ENCODE results near the gene KIF18A.

The KIF18A gene

GRCh38 chr11:28086569-28086968 lies 21.4 kb downstream of the KIF18A start:
- no peak for TF ChIP-seq CTCF (IDR thresholded peaks at IDR 0.05; ENCODE audit: low read length)
- TF ChIP-seq EZH2phosphoT487 (IDR thresholded peaks at IDR 0.05; ENCODE audit: low read length): no peak
- TF ChIP-seq EZH2 (optimal IDR thresholded peaks at IDR 0.05; ENCODE audit: low read depth, low read length): no peak
- Histone ChIP-seq H3F3A (ENCODE audit: insufficient read depth, low read length) (peaks cover 14% of the 10 kb centered on the region), H3K27me3 (replicated peaks; ENCODE audit: insufficient read depth, low read length) (no peaks in the 10 kb centered on the region), H4K20me1 (ENCODE audit: insufficient read depth, low read length) (no peaks in the 10 kb centered on the region), H3K9ac (ENCODE audit: low read length) (no peak overlapping the region), H3K4me2 (ENCODE audit: low read depth, low read length) (no peak overlapping the region), H3K9me3 (replicated peaks; ENCODE audit: insufficient read depth, low read length) (no peaks in the 10 kb centered on the region), H3K4me1 (ENCODE audit: low read length) (peaks cover 14% of the 10 kb centered on the region), H3K9me2 (replicated peaks; ENCODE audit: insufficient read depth, low read length) (no peaks in the 10 kb centered on the region), H2AFZ (ENCODE audit: low read length) (no peak overlapping the region), H3K79me2 (ENCODE audit: low read length) (no peaks in the 10 kb centered on the region), H3K4me3 (ENCODE audit: low read length) (no peak overlapping the region), H3K36me3 (replicated peaks; ENCODE audit: insufficient read depth, low read length) (no peaks in the 10 kb centered on the region; the same call in 1 of the 2 replicates), H3K27ac (ENCODE audit: low read length) (no peak overlapping the region)
- DNase-seq: no peak

- no peaks in the 10 kb centered on the region; the same call in 1 of the 2 replicates for H3K36me3 ChIP-seq (replicated peaks; ENCODE audit: insufficient read depth, low read length)
- DNase-seq: no peak
- 0 out of 2 replicates have a peak overlapping the region, but pooled peaks have one; percentile 9 for H3K4me2 ChIP-seq (ENCODE audit: low read depth, low read length)
- peaks cover 30% of the 10 kb centered on the region for H3K4me1 ChIP-seq (ENCODE audit: low read length)
- no peak overlapping the region for H3K4me3 ChIP-seq (ENCODE audit: low read length)
- H3K27me3 ChIP-seq (replicated peaks; ENCODE audit: insufficient read depth, low read length): no peaks in the 10 kb centered on the region
- TF ChIP-seq CTCF (IDR thresholded peaks at IDR 0.05; ENCODE audit: low read length) (no peak), EZH2phosphoT487 (IDR thresholded peaks at IDR 0.05; ENCODE audit: low read length) (no peak), EZH2 (optimal IDR thresholded peaks at IDR 0.05; ENCODE audit: low read depth, low read length) (no peak)
- H3F3A ChIP-seq (ENCODE audit: insufficient read depth, low read length): peaks cover 32% of the 10 kb centered on the region
- H4K20me1 ChIP-seq (ENCODE audit: insufficient read depth, low read length): no peaks in the 10 kb centered on the region
- no peak overlapping the region for H3K9ac ChIP-seq (ENCODE audit: low read length)
- H3K9me3 ChIP-seq (replicated peaks; ENCODE audit: insufficient read depth, low read length): no peaks in the 10 kb centered on the region
- no peak overlapping the region for H3K27ac ChIP-seq (ENCODE audit: low read length)
- H3K9me2 ChIP-seq (replicated peaks; ENCODE audit: insufficient read depth, low read length): no peaks in the 10 kb centered on the region
- no peak overlapping the region for H2AFZ ChIP-seq (ENCODE audit: low read length)
- no peaks in the 10 kb centered on the region for H3K79me2 ChIP-seq (ENCODE audit: low read length)
Measured at GRCh38 chr11:28083118-28083517, 24.8 kb downstream of the KIF18A start.

GRCh38 chr11:28077521-28077920 lies 30.4 kb downstream of the KIF18A start:
- H4K20me1 ChIP-seq (ENCODE audit: insufficient read depth, low read length): no peaks in the 10 kb centered on the region
- H3K36me3 ChIP-seq (replicated peaks; ENCODE audit: insufficient read depth, low read length): peaks cover 5% of the 10 kb centered on the region; the same call in 1 of the 2 replicates
- H3K4me2 ChIP-seq (ENCODE audit: low read depth, low read length): no peak overlapping the region
- H3K27ac ChIP-seq (ENCODE audit: low read length): no peak overlapping the region
- no peaks in the 10 kb centered on the region for H3K9me2 ChIP-seq (replicated peaks; ENCODE audit: insufficient read depth, low read length)
- DNase-seq: no peak
- no peaks in the 10 kb centered on the region for H3K79me2 ChIP-seq (ENCODE audit: low read length)
- no peaks in the 10 kb centered on the region for H3K27me3 ChIP-seq (replicated peaks; ENCODE audit: insufficient read depth, low read length)
- peaks cover 25% of the 10 kb centered on the region for H3K4me1 ChIP-seq (ENCODE audit: low read length)
- H2AFZ ChIP-seq (ENCODE audit: low read length): no peak overlapping the region
- no peak for TF ChIP-seq EZH2 (optimal IDR thresholded peaks at IDR 0.05; ENCODE audit: low read depth, low read length)
- no peak for TF ChIP-seq CTCF (IDR thresholded peaks at IDR 0.05; ENCODE audit: low read length)
- no peak for TF ChIP-seq EZH2phosphoT487 (IDR thresholded peaks at IDR 0.05; ENCODE audit: low read length)
- no peaks in the 10 kb centered on the region for H3K9me3 ChIP-seq (replicated peaks; ENCODE audit: insufficient read depth, low read length)
- no peak overlapping the region for H3K9ac ChIP-seq (ENCODE audit: low read length)
- H3K4me3 ChIP-seq (ENCODE audit: low read length): no peak overlapping the region
- peaks cover 28% of the 10 kb centered on the region for H3F3A ChIP-seq (ENCODE audit: insufficient read depth, low read length)

Data from MM.1S (cell line).